Gastroesophageal sphincter (tissue), 4 donors: ENCODE data around the gene SRRM4. TPM values are rescaled to one million over a fixed set of nuclear protein-coding genes. Genes with fewer than 3 reads are reported as not detected.
A peak's percentile ranks its signal among the peaks of the same experiment; 100 is the strongest.

Experiments used
- ATAC-seq: fragments of 150-250 bp; one replicate; pipeline ENCODE4 v1.9.1; 2016; ENCODE audit warnings: mild to moderate bottlenecking, moderate library complexity
- H3K27ac ChIP-seq, 4 donors: fragments of 200-600 bp; sonication (generic) in 3 of 4; 1 replicate in 3 of 4; 2 replicates in 1 of 4; pipeline ENCODE4 v1.5.1; 2016 to 2019
- H3K27me3 ChIP-seq: fragments of 200-600 bp; sonication (generic); one replicate; pipeline ENCODE4 v1.5.1; 2019
- H3K36me3 ChIP-seq, 2 donors: fragments of 200-600 bp; sonication (generic); one replicate each; pipeline ENCODE4 v1.5.1; 2019; ENCODE audit warnings: control low read depth in 1 of 2
- H3K4me1 ChIP-seq, 3 donors: fragments of 200-600 bp; sonication (generic); 1 replicate in 2 of 3; 2 replicates in 1 of 3; pipeline ENCODE4 v1.5.1; 2016 to 2019; ENCODE audit warnings: control low read depth in 2 of 3
- H3K4me3 ChIP-seq, 2 donors: fragments of 200-600 bp; sonication (generic); one replicate each; pipeline ENCODE4 v1.5.1; 2019; ENCODE audit warnings: mild to moderate bottlenecking in 1 of 2, moderate library complexity in 1 of 2
- H3K9me3 ChIP-seq, 3 donors: fragments of 200-600 bp; sonication (generic); one replicate each; pipeline ENCODE4 v1.5.1; 2017 to 2019; ENCODE audit warnings: control low read depth in 2 of 3
- EP300 ChIP-seq: sonication (generic); formaldehyde crosslinking; IDR thresholded peaks from one replicate; pipeline ENCODE4 v1.6.1; 2017; ENCODE audit warnings: antibody characterized with exemption, mild to moderate bottlenecking
- POLR2A ChIP-seq, 2 donors: fragments of 450-650 bp; IDR thresholded peaks; one replicate each; pipeline ENCODE4 v1.6.1; 2017; ENCODE audit warnings: antibody characterized with exemption in 2 of 2, mild to moderate bottlenecking in 2 of 2, moderate library complexity in 1 of 2
- POLR2AphosphoS5 ChIP-seq: sonication (generic); formaldehyde crosslinking; IDR thresholded peaks from one replicate; pipeline ENCODE4 v1.6.1; 2017; ENCODE audit warnings: antibody characterized with exemption
- WGBS, 2 donors: methylation state at CpG; one replicate each; pipeline ENCODE4 v1.1.5; 2018; ENCODE audit warnings: low coverage in 1 of 2; 5-methylcytosine and 5-hydroxymethylcytosine counted together
- total RNA-seq, 4 donors: library from RNA; depleted of rRNA; stranded (reverse); fragments of >200 nt; gene quantifications; one replicate each; pipeline ENCODE4 v1.1.0, GENCODE V29; 2016
- TF ChIP-seq, protein P1 (sequence below), 4 experiments: fragments of 200-600 bp in 2 of 4; fragments of 450-650 bp in 2 of 4; sonication (generic) in 1 of 4; IDR thresholded peaks; one replicate each; pipeline ENCODE4 v1.5.1; 2017 to 2019; ENCODE audit warnings: antibody characterized with exemption in 4 of 4, mild to moderate bottlenecking in 2 of 4, moderate library complexity in 2 of 4

SRRM4 gene
- total RNA-seq, 4 donors from 2014 or later = 0.04 TPM; not detected in 3

GRCh38 chr12:119169150-119169549, 187.8 kb downstream of the SRRM4 start:
- TF ChIP-seq POLR2A (IDR thresholded peaks at IDR 0.05) (no peak), EP300 (no peak), POLR2AphosphoS5 (no peak)
- TF ChIP-seq, protein P1, sequence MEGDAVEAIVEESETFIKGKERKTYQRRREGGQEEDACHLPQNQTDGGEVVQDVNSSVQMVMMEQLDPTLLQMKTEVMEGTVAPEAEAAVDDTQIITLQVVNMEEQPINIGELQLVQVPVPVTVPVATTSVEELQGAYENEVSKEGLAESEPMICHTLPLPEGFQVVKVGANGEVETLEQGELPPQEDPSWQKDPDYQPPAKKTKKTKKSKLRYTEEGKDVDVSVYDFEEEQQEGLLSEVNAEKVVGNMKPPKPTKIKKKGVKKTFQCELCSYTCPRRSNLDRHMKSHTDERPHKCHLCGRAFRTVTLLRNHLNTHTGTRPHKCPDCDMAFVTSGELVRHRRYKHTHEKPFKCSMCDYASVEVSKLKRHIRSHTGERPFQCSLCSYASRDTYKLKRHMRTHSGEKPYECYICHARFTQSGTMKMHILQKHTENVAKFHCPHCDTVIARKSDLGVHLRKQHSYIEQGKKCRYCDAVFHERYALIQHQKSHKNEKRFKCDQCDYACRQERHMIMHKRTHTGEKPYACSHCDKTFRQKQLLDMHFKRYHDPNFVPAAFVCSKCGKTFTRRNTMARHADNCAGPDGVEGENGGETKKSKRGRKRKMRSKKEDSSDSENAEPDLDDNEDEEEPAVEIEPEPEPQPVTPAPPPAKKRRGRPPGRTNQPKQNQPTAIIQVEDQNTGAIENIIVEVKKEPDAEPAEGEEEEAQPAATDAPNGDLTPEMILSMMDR (IDR thresholded peaks at IDR 0.05) = no peak
- no peaks in the 10 kb centered on the region for H3K9me3 ChIP-seq
- no peak overlapping the region for H3K27ac ChIP-seq
- no peaks in the 10 kb centered on the region for H3K36me3 ChIP-seq
- ATAC-seq = no peak
- no peaks in the 10 kb centered on the region for H3K27me3 ChIP-seq
- no peaks in the 10 kb centered on the region for H3K4me1 ChIP-seq
- 67 to 80% methylated on average over 1 to 2 of the region's 2 CpGs for WGBS, 2 donors
- H3K4me3 ChIP-seq = no peak overlapping the region

DNA sequence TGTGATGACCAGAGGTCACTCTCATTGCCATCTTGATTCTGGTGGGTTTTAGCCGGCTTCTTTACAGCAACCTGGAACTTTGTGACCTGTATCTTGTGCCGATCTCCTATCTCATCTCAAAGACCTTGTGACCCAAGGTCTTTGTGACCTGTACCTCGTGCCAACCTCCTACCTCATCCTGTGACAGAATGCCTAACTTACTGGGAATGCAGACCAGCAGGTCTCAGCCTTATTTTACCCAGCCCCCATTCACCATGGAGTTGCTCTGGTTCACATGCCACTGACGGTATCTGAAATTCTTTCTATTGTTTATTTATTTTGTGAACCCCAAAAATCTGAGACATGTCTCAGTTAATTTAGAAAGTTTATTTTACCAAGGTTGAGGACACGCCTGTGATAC, 189.9 kb downstream of the SRRM4 start:
- no peak for TF ChIP-seq EP300
- TF ChIP-seq POLR2AphosphoS5 = no peak
- TF ChIP-seq, protein P1 (IDR thresholded peaks at IDR 0.05) = no peak
- no peak for TF ChIP-seq POLR2A (IDR thresholded peaks at IDR 0.05)
- H3K36me3 ChIP-seq = no peaks in the 10 kb centered on the region
- peaks cover 0 to 8% (median 0%) of the 10 kb centered on the region in 3 donors for H3K4me1 ChIP-seq
- ATAC-seq = no peak
- WGBS, 2 donors = 64 to 67% methylated on average over 3 to 4 of the region's 5 CpGs
- no peak overlapping the region for H3K27ac ChIP-seq
- H3K9me3 ChIP-seq = no peaks in the 10 kb centered on the region
- H3K27me3 ChIP-seq = no peaks in the 10 kb centered on the region
- H3K4me3 ChIP-seq = no peak overlapping the region

- Histone ChIP-seq H3K36me3 (no peaks in the 10 kb centered on the region), H3K9me3 (no peaks in the 10 kb centered on the region), H3K27me3 (no peaks in the 10 kb centered on the region), H3K4me3 (no peak overlapping the region), H3K27ac (no peak overlapping the region), H3K4me1 (peaks cover 0 to 14% (median 4%) of the 10 kb centered on the region in 3 donors)
- WGBS, 2 donors = 66 to 74% methylated on average over 10 to 13 of the region's 15 CpGs
- ATAC-seq = no peak
- no peak for TF ChIP-seq EP300
- TF ChIP-seq POLR2AphosphoS5 = no peak
- TF ChIP-seq, protein P1 (IDR thresholded peaks at IDR 0.05) = no peak
Observed at GRCh38 chr12:119171691-119172425, 190.5 kb downstream of the SRRM4 start.

- Histone ChIP-seq H3K4me3 (no peak overlapping the region), H3K27ac (peak overlapping the region in 3 of 4 donors; percentile 94 to 99 (median 98)), H3K27me3 (no peaks in the 10 kb centered on the region), H3K4me1 (peaks cover 0 to 27% (median 10%) of the 10 kb centered on the region in 3 donors), H3K9me3 (no peaks in the 10 kb centered on the region), H3K36me3 (no peaks in the 10 kb centered on the region)
- WGBS, 2 donors = 60% methylated on average over 1 of the region's 5 CpGs; no CpG with 5 or more reads in 1 of the 2 donors
- TF ChIP-seq POLR2A (IDR thresholded peaks at IDR 0.05) (no peak), EP300 (no peak), POLR2AphosphoS5 (no peak)
- TF ChIP-seq, protein P1 (IDR thresholded peaks at IDR 0.05) = no peak
- ATAC-seq = no peak
Observed at GRCh38 chr12:119175081-119175480, 193.7 kb downstream of the SRRM4 start.
